Measurements from ENCODE around the gene PLCB1.

DNA sequence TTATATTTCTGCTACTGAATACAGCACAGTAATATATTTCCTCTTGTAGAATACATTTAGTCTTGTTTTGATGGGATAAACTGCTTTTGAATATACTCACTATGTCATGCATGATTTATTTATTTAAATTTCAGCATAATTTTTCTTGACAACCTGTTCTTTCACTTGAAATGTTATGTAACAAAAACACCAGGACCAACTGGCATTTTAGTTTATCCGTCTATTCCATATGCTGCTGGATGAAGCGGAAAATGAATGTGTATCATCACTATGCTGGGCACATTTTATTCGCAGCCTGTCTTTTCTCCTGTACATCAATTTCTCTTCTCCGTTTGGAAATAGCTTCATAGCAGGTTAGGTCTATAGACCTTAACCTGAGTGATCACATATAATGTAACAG is 730.0 kb downstream of the PLCB1 start:
- TF ChIP-seq, protein P1, sequence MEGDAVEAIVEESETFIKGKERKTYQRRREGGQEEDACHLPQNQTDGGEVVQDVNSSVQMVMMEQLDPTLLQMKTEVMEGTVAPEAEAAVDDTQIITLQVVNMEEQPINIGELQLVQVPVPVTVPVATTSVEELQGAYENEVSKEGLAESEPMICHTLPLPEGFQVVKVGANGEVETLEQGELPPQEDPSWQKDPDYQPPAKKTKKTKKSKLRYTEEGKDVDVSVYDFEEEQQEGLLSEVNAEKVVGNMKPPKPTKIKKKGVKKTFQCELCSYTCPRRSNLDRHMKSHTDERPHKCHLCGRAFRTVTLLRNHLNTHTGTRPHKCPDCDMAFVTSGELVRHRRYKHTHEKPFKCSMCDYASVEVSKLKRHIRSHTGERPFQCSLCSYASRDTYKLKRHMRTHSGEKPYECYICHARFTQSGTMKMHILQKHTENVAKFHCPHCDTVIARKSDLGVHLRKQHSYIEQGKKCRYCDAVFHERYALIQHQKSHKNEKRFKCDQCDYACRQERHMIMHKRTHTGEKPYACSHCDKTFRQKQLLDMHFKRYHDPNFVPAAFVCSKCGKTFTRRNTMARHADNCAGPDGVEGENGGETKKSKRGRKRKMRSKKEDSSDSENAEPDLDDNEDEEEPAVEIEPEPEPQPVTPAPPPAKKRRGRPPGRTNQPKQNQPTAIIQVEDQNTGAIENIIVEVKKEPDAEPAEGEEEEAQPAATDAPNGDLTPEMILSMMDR (IDR thresholded peaks at IDR 0.05; ENCODE audit: borderline replicate concordance, extremely low read depth, low read length, poor library complexity, severe bottlenecking): no peak
- TF ChIP-seq EZH2 (IDR thresholded peaks at IDR 0.05; ENCODE audit: borderline replicate concordance, low read depth, low read length, severe bottlenecking): no peak
